Naive thymus-derived CD4-positive, alpha-beta T cell (primary cell): ENCODE results near the gene SPNS2. TPM values are rescaled to one million over a fixed set of nuclear protein-coding genes. Genes with fewer than 3 reads are reported as not detected.
A peak's percentile ranks its signal among the peaks of the same experiment; 100 is the strongest.

ENCODE experiments used
- ATAC-seq: fragments of 150-1000 bp; cut with Tn5 transposase; 2 replicates; pipeline ENCODE4 v1.10.0; 2021; ENCODE audit warnings: mild to moderate bottlenecking, moderate library complexity
- CTCF ChIA-PET: fragments of 350-600 bp; sonication (Branson Sonifier 250); formaldehyde crosslinking; loops from one replicate; lab custom pipeline; 2021; ENCODE audit warnings: antibody characterized with exemption; lab: Charles Lee
- POLR2A ChIA-PET: fragments of 350-600 bp; sonication (Branson Sonifier 250); formaldehyde crosslinking; loops from one replicate; lab custom pipeline; 2021; ENCODE audit warnings: antibody characterized with exemption, inconsistent platforms; lab: Charles Lee
- DNase-seq, 9 donors: peaks; one replicate each; pipeline versions ENCODE4 v3.0.0 to v3.0.0-alpha.2; 2020 to 2022; ENCODE audit warnings: mixed read lengths in 1 of 9
- H3K27ac ChIP-seq: one replicate; pipeline ENCODE4 v1.7.0; 2013; ENCODE audit warnings: mild to moderate bottlenecking, low read depth, low read length, moderate library complexity
- H3K27me3 ChIP-seq, 2 donors: one replicate each; pipeline ENCODE4 v1.7.0; 2013; ENCODE audit warnings: low read length in 2 of 2, mild to moderate bottlenecking in 2 of 2, moderate library complexity in 2 of 2; ENCODE audit not compliant: control insufficient read depth in 2 of 2, insufficient read depth in 2 of 2
- H3K36me3 ChIP-seq, 3 experiments: 1 replicate in 2 of 3; 2 replicates in 1 of 3; pipeline ENCODE4 v1.7.0; 2013; ENCODE audit warnings: low read length in 3 of 3, mild to moderate bottlenecking in 3 of 3, moderate library complexity in 1 of 3; ENCODE audit not compliant: insufficient read depth in 3 of 3, control insufficient read depth in 2 of 3
- H3K4me1 ChIP-seq, 2 donors: one replicate each; pipeline ENCODE4 v1.7.0; 2013; ENCODE audit warnings: low read length in 2 of 2, mild to moderate bottlenecking in 2 of 2, moderate library complexity in 1 of 2; ENCODE audit not compliant: control insufficient read depth in 2 of 2, insufficient read depth in 2 of 2
- H3K4me3 ChIP-seq: 2 replicates; pipeline ENCODE4 v1.7.0; 2013; ENCODE audit warnings: mild to moderate bottlenecking, low read length
- H3K9me3 ChIP-seq, 3 experiments: 1 replicate in 2 of 3; 2 replicates in 1 of 3; pipeline ENCODE4 v1.7.0; 2013; ENCODE audit warnings: low read length in 3 of 3; ENCODE audit not compliant: control insufficient read depth in 2 of 3
- H3K27ac Mint-ChIP-seq, 9 donors: one replicate each; pipeline ENCODE4 v1.8.0; 2020 to 2022; ENCODE audit warnings: mixed read lengths in 9 of 9, mild to moderate bottlenecking in 8 of 9, moderate library complexity in 5 of 9, inconsistent platforms in 2 of 9
- H3K27me3 Mint-ChIP-seq, 5 donors: one replicate each; pipeline ENCODE4 v1.8.0; 2021 to 2022; ENCODE audit warnings: mixed read lengths in 5 of 5, mild to moderate bottlenecking in 1 of 5
- H3K36me3 Mint-ChIP-seq, 5 donors: one replicate each; pipeline ENCODE4 v1.8.0; 2020 to 2022; ENCODE audit warnings: mixed read lengths in 5 of 5, mild to moderate bottlenecking in 3 of 5, inconsistent platforms in 1 of 5
- H3K4me1 Mint-ChIP-seq, 7 donors: one replicate each; pipeline ENCODE4 v1.8.0; 2020 to 2022; ENCODE audit warnings: mixed read lengths in 7 of 7, mild to moderate bottlenecking in 3 of 7, inconsistent platforms in 1 of 7
- H3K4me3 Mint-ChIP-seq, 10 donors: one replicate each; pipeline ENCODE4 v1.8.0; 2020 to 2022; ENCODE audit warnings: mild to moderate bottlenecking in 10 of 10, mixed read lengths in 10 of 10, moderate library complexity in 6 of 10, inconsistent platforms in 2 of 10
- H3K9me3 Mint-ChIP-seq, 11 donors: one replicate each; pipeline ENCODE4 v1.8.0; 2020 to 2022; ENCODE audit warnings: mixed read lengths in 11 of 11, mild to moderate bottlenecking in 4 of 11, inconsistent platforms in 1 of 11, moderate library complexity in 1 of 11
- intact Hi-C, 2 donors: fragments of 100-400 bp; cut with micrococcal nuclease; formaldehyde crosslinking; loops; one replicate each; pipeline ENCODE4 v1.15.1; 2023
- polyA plus RNA-seq, 2 donors: library from polyadenylated mRNA; unstranded; fragments of 300-500 nt; fragmentation: Illumina TruSeq; gene quantifications; one replicate each; pipeline ENCODE4 v1.2.3, GENCODE V29; 2021
- total RNA-seq, 6 experiments: library from RNA in 5 of 6; stranded (reverse) in 5 of 6; gene quantifications; 1 replicate in 5 of 6; 2 replicates in 1 of 6; pipeline ENCODE4 v1.2.3 and lab custom pipeline; 2021 to 2026

SPNS2 gene
- total and polyA plus RNA-seq, 7 experiments from 2014 or later, result 0.19 to 0.56 (median 0.50) TPM; not detected in 3

DNA sequence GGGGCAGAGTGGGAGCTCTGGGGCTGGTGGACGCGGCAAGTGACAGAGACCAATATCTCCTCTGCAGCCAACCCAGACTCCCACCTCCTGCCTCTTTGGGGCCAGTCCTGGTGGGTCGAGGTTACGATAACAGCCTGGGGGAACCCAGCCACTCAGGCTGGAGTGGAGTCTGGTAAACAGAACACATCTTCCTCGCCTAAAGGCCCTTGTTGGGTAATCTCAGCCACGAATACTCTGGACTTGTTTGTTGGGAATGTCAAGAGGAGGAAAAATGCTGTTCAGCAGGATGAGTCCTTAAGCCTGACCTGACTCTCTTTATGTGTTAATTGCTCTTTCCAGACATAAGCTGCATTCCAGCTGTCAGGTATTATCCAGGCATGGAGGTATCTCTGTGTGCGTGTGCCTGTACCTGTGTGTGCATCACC, 8.0 kb upstream of the SPNS2 start:
- ATAC-seq, result no peak
- Histone ChIP-seq H3K4me1 (peaks cover 3 to 4% of the 10 kb centered on the region in 2 donors), H3K9me3 (no peaks in the 10 kb centered on the region), H3K27ac (no peak overlapping the region), H3K4me3 (no peak overlapping the region), H3K27me3 (no peaks in the 10 kb centered on the region), H3K36me3 (no peaks in the 10 kb centered on the region)
- Mint-ChIP-seq H3K4me3 (no peak overlapping the region), H3K36me3 (peaks cover 0 to 4% (median 0%) of the 10 kb centered on the region in 5 donors), H3K27me3 (peaks cover 0 to 2% (median 0%) of the 10 kb centered on the region in 5 donors), H3K27ac (no peak overlapping the region), H3K4me1 (peaks cover 14 to 22% (median 18%) of the 10 kb centered on the region in 7 donors), H3K9me3 (no peaks in the 10 kb centered on the region)
- intact Hi-C loops, result loop anchor here in 1 of 2 donors (10.0 kb wide), 1 partner anchor 134 kb away; no protein-coding TSS in a partner anchor
- POLR2A ChIA-PET, result interaction anchor here (1.1 kb wide), 1 partner anchor 10 kb away, joined by 3 read pairs; no protein-coding TSS in a partner anchor
- DNase-seq, result no peak
- CTCF ChIA-PET, result no interaction called here

DNA sequence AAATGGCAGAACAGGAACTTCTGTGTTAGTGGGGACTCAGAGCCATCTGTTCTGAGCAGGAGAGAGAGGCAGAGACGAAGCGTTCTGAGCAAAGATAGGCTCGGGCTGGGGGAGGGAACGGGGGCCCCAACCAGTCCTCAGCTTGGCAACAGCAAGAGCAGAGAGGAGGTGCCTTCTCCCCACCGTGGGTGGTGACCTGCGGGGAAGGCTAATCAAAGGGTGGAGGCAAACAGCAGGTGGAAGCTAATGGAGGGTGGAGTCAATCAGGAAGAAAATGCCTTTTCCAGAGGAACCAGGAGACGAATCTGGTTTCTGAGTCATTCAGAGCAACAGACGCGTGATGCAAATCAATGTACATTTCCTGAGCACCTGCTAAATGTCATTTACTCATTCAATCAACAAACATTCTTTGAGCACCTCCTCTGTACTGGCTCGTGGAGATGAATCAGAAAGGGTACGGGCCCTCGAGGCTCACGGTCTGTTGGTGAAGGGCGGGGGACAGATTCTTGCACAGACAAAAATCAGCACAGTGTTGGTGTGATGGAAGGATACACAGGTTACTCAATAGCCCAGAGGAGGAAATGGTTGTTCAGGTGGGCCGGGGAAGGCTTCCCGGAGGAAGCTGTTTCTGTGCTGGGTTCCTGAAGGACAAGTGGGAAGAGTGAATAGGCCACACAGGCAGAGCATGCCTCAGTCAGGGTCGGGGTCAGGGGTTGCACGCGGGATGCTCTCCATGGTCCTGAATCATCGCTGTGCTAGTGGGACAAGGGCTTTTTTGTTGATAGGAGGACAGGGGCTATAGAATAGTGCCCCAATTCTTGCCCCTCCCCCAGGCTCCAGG, 5.7 kb upstream of the SPNS2 start:
- Histone ChIP-seq H3K4me1 (no peaks in the 10 kb centered on the region), H3K9me3 (no peaks in the 10 kb centered on the region), H3K4me3 (no peak overlapping the region), H3K36me3 (no peaks in the 10 kb centered on the region), H3K27ac (no peak overlapping the region), H3K27me3 (no peaks in the 10 kb centered on the region)
- peaks cover 0 to 4% (median 0%) of the 10 kb centered on the region in 5 donors for H3K36me3 Mint-ChIP-seq
- peak in 4 of 9 donors; percentile 37 to 45 (median 40) for DNase-seq
- peaks cover 0 to 22% (median 0%) of the 10 kb centered on the region in 5 donors for H3K27me3 Mint-ChIP-seq
- peak overlapping the region in 3 of 9 donors; percentile 39 to 49 (median 39) for H3K27ac Mint-ChIP-seq
- ATAC-seq, result no peak
- no peaks in the 10 kb centered on the region for H3K9me3 Mint-ChIP-seq
- ChIA-PET POLR2A (interaction anchor here (0.6 kb wide), 1 partner anchor 52 kb away, joined by 3 read pairs; no protein-coding TSS in a partner anchor), CTCF (no interaction called here)
- intact Hi-C loops, result loop anchor here in 1 of 2 donors (10.0 kb wide), 1 partner anchor 132 kb away; no protein-coding TSS in a partner anchor
- H3K4me3 Mint-ChIP-seq, result no peak overlapping the region
- H3K4me1 Mint-ChIP-seq, result peaks cover 0 to 14% (median 3%) of the 10 kb centered on the region in 7 donors

DNA sequence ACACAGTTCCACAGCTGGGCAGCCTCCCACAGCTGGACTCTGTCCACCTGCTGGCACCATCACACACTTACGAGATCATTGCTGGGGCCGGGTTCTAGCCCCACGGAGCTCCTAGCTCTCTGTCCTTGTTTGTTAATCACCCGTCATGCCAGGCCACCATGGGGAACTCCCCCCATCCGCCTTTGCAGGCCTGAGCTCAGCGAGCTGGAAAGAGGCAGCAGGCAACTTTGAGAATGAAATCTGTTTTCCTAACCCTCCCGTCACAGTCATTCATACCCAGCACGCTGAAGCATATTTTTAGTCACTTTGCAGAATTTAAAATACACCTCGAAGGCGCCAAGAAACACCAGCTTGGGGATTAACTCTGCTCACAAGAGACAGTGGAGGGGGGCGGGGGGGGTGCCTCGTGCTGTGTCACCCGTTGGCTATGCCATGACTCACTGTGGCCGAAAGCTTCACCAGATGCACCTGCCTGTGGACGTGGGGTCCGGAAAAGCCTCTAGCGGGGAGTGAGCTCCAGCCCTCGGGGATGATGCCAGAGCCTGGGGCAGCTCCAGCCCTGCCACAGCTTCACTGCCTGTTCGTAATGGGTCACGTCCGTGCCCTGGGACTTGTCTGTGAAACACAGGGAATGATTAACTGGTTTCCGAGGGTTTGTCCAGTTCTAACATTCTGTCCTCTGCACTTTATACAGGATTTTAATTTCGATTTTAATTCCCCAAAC, 1.4 kb upstream of the SPNS2 start:
- no peak for DNase-seq
- Histone ChIP-seq H3K27ac (no peak overlapping the region), H3K4me3 (no peak overlapping the region), H3K9me3 (no peaks in the 10 kb centered on the region), H3K27me3 (peaks cover 0 to 9% of the 10 kb centered on the region in 2 donors), H3K36me3 (no peaks in the 10 kb centered on the region), H3K4me1 (peaks cover 14 to 17% of the 10 kb centered on the region in 2 donors)
- intact Hi-C loops, result loop anchor here in 1 of 2 donors (10.0 kb wide), 1 partner anchor 128 kb away; no protein-coding TSS in a partner anchor
- Mint-ChIP-seq H3K36me3 (no peaks in the 10 kb centered on the region), H3K27me3 (peaks cover 8 to 47% (median 20%) of the 10 kb centered on the region in 5 donors), H3K4me1 (peaks cover 18 to 29% (median 23%) of the 10 kb centered on the region in 7 donors), H3K27ac (no peak overlapping the region), H3K4me3 (peak overlapping the region in 7 of 10 donors; percentile 10 to 58 (median 28)), H3K9me3 (no peaks in the 10 kb centered on the region)
- ChIA-PET POLR2A (no interaction called here), CTCF (interaction anchor here (0.7 kb wide), 1 partner anchor 130 kb away, joined by 4 read pairs; no protein-coding TSS in a partner anchor)
- ATAC-seq, result no peak

DNA sequence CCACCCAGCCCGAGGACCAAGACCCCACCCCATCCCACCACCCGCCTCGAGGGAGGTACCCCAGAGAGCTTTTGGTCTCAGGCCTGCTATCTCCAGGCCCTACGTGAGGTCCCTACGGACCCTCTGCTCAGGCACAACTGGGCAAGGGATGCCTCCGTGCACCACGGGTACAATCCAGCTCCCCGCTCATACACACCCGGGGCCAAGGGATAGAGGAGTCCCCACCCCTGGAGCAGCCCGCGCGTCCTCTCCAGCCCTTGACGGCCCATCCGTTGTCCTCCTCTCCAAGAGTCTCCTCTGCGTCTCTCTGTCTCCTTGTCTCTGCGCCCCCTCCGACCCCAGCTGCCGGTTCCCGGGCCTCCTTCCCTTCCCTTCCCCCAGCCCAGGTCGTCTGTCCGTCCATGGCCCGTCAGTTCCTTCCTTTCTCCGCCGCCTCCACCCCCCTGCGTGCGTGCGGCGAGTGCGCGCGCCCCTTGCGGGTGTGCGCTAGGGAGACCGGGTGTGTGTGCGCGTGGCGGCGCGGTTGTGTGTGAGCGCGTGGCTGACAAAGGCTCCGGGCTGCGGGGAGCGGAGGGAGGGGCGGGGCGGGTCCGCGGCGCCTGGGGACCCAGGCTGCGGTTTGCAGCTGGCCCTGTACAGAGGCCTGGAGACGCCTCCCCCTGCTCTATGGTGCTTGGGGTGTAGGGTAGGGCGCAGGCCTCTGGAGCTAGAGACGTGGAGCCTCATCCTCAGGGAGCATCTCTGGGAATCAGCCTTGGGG, 930 bp downstream of the SPNS2 start:
- peak overlapping the region in 1 of 9 donors; percentile 13 for H3K27ac Mint-ChIP-seq
- Histone ChIP-seq H3K4me1 (peaks cover 17 to 20% of the 10 kb centered on the region in 2 donors), H3K36me3 (no peaks in the 10 kb centered on the region), H3K9me3 (no peaks in the 10 kb centered on the region), H3K27ac (no peak overlapping the region), H3K27me3 (peaks cover 0 to 14% of the 10 kb centered on the region in 2 donors), H3K4me3 (peak overlapping the region; percentile 48)
- H3K36me3 Mint-ChIP-seq, result no peaks in the 10 kb centered on the region
- peak; percentile 26 for ATAC-seq
- no peaks in the 10 kb centered on the region for H3K9me3 Mint-ChIP-seq
- peaks cover 15 to 52% (median 30%) of the 10 kb centered on the region in 5 donors for H3K27me3 Mint-ChIP-seq
- peak overlapping the region; percentile 77 to 92 (median 84) for H3K4me3 Mint-ChIP-seq
- POLR2A ChIA-PET, result interaction anchor here (1.0 to 1.6 kb wide), 5 partner anchors 13 to 204 kb away, joined by 3 to 10 read pairs (median 4); no protein-coding TSS in a partner anchor
- intact Hi-C loops, result loop anchor here in 1 of 2 donors (10.0 kb wide), 1 partner anchor 125 kb away; no protein-coding TSS in a partner anchor
- H3K4me1 Mint-ChIP-seq, result peaks cover 15 to 34% (median 28%) of the 10 kb centered on the region in 7 donors
- peak in 5 of 9 donors; percentile 18 to 36 (median 28) for DNase-seq
- CTCF ChIA-PET, result interaction anchor here (1.1 kb wide), 1 partner anchor 17 kb away, joined by 3 read pairs; no protein-coding TSS in a partner anchor

DNA sequence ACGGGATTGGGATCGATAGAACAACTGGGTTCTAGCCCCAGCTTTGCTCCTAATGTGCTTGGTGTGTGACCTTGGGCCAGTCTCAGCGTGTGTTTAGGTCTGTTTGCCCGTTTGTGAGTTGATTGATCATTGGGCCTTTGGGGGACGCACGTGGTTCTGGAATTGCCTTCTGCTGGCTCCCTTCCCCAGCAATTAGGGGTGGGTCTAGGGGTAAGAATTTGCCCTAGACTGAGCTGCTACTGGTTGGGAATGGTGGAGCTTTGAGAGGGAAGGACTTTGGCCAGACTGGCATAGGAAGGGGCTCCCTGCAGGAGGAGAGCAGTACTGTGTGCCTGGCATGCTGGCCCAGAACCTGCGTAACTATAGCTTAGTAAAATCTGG, 1.5 kb downstream of the SPNS2 start:
- Mint-ChIP-seq H3K4me3 (peak overlapping the region; percentile 45 to 92 (median 84)), H3K9me3 (no peaks in the 10 kb centered on the region), H3K36me3 (no peaks in the 10 kb centered on the region), H3K27ac (peak overlapping the region in 1 of 9 donors; percentile 13), H3K27me3 (peaks cover 15 to 52% (median 35%) of the 10 kb centered on the region in 5 donors), H3K4me1 (peaks cover 20 to 40% (median 34%) of the 10 kb centered on the region in 7 donors)
- CTCF ChIA-PET, result interaction anchor here (1.1 kb wide), 1 partner anchor 16 kb away, joined by 3 read pairs; no protein-coding TSS in a partner anchor
- no peaks in the 10 kb centered on the region for H3K36me3 ChIP-seq
- ATAC-seq (no peak), DNase-seq (no peak)
- H3K9me3 ChIP-seq, result no peaks in the 10 kb centered on the region
- POLR2A ChIA-PET, result interaction anchor here (0.6 to 1.2 kb wide), 2 partner anchors 20 to 237 kb away, joined by 3 read pairs; no protein-coding TSS in a partner anchor
- H3K27me3 ChIP-seq, result peaks cover 0 to 14% of the 10 kb centered on the region in 2 donors
- intact Hi-C loops, result no loop called here
- H3K4me3 ChIP-seq, result peak overlapping the region; percentile 48
- H3K4me1 ChIP-seq, result peaks cover 17 to 20% of the 10 kb centered on the region in 2 donors
- H3K27ac ChIP-seq, result no peak overlapping the region
